ENCODE data around the gene HIRA. TPM values are rescaled to one million over a fixed set of nuclear protein-coding genes. Genes with fewer than 3 reads are reported as not detected.

Gene HIRA, protein sequence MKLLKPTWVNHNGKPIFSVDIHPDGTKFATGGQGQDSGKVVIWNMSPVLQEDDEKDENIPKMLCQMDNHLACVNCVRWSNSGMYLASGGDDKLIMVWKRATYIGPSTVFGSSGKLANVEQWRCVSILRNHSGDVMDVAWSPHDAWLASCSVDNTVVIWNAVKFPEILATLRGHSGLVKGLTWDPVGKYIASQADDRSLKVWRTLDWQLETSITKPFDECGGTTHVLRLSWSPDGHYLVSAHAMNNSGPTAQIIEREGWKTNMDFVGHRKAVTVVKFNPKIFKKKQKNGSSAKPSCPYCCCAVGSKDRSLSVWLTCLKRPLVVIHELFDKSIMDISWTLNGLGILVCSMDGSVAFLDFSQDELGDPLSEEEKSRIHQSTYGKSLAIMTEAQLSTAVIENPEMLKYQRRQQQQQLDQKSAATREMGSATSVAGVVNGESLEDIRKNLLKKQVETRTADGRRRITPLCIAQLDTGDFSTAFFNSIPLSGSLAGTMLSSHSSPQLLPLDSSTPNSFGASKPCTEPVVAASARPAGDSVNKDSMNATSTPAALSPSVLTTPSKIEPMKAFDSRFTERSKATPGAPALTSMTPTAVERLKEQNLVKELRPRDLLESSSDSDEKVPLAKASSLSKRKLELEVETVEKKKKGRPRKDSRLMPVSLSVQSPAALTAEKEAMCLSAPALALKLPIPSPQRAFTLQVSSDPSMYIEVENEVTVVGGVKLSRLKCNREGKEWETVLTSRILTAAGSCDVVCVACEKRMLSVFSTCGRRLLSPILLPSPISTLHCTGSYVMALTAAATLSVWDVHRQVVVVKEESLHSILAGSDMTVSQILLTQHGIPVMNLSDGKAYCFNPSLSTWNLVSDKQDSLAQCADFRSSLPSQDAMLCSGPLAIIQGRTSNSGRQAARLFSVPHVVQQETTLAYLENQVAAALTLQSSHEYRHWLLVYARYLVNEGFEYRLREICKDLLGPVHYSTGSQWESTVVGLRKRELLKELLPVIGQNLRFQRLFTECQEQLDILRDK
- polyA plus RNA-seq = 38.1 and 41.9 TPM in 2 replicates
- 34.3 and 34.6 TPM in 2 replicates for polyA minus RNA-seq

DNA sequence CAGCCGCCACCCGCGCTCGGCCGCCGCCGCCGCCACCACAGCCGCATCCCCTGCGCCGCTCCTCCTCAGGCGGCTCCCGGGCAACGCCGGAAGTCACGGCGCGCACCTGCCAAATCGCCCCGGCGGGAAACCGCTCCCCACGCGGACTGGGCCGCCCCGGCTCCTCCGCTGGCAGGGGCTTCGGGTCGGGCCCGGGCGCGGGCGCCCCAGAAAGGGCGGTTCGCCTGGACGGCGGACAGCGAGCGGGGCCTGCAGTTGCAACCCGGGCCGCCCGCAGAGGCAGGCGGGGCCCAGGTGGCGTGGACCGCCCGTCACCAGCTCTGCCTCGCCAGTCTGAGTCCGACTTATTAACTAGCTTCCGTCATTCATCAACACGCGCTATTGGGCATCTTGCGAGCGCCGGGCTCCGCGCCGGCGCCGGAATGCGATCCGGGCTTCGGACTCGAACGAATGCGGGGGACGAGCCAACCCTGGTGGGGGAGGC, at the start of gene HIRA:
Gene HIRA, minus strand, starts transcription at position 85 of the 484 bp plus-strand sequence. CDS start 257 bp downstream, outside the sequence.
- H3K9me3 ChIP-seq (ENCODE audit: low read length) = no peaks in the 10 kb centered on the region
- peaks cover 5% of the 10 kb centered on the region for H4K20me1 ChIP-seq (ENCODE audit: insufficient read depth)
- peak within 1 kb of the TSS; percentile 98 for H3K4me3 ChIP-seq (ENCODE audit: low read length)
- H3F3A ChIP-seq (ENCODE audit: insufficient read depth, low read length, poor library complexity, severe bottlenecking) = no peaks in the 10 kb centered on the region
- peak within 1 kb of the TSS; percentile 89 for H3K4me2 ChIP-seq (ENCODE audit: low read length)
- H2AFZ ChIP-seq (ENCODE audit: low read depth, low read length) = peak within 1 kb of the TSS; percentile 60
- no peak for TF ChIP-seq RAD21 (conservative IDR thresholded peaks at IDR 0.05)
- peak; percentile 9 for TF ChIP-seq SMC3 (conservative IDR thresholded peaks at IDR 0.05; ENCODE audit: poor library complexity)
- TF ChIP-seq, protein P1, sequence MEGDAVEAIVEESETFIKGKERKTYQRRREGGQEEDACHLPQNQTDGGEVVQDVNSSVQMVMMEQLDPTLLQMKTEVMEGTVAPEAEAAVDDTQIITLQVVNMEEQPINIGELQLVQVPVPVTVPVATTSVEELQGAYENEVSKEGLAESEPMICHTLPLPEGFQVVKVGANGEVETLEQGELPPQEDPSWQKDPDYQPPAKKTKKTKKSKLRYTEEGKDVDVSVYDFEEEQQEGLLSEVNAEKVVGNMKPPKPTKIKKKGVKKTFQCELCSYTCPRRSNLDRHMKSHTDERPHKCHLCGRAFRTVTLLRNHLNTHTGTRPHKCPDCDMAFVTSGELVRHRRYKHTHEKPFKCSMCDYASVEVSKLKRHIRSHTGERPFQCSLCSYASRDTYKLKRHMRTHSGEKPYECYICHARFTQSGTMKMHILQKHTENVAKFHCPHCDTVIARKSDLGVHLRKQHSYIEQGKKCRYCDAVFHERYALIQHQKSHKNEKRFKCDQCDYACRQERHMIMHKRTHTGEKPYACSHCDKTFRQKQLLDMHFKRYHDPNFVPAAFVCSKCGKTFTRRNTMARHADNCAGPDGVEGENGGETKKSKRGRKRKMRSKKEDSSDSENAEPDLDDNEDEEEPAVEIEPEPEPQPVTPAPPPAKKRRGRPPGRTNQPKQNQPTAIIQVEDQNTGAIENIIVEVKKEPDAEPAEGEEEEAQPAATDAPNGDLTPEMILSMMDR (IDR thresholded peaks at IDR 0.05; ENCODE audit: poor library complexity, severe bottlenecking) = no peak
- TF ChIP-seq TAF1 (IDR thresholded peaks at IDR 0.05; ENCODE audit: low read depth) = peak; percentile 53
- TF ChIP-seq POLR2AphosphoS5 (IDR thresholded peaks at IDR 0.05) = no peak
- peak; percentile 41 for TF ChIP-seq EP300 (conservative IDR thresholded peaks at IDR 0.05; ENCODE audit: poor library complexity, severe bottlenecking)
- H3K36me3 ChIP-seq (ENCODE audit: insufficient read depth, low read length) = peaks cover 9% of the 10 kb centered on the region
- H3K9me2 ChIP-seq (ENCODE audit: insufficient read depth, low read length) = no peaks in the 10 kb centered on the region
- peak within 1 kb of the TSS; percentile 93 for H3K9ac ChIP-seq (ENCODE audit: low read length)
- H3K79me2 ChIP-seq (replicated peaks; ENCODE audit: insufficient read depth, low read length) = peaks cover 46% of the 10 kb centered on the region
- H3K27ac ChIP-seq (ENCODE audit: low read length) = peak within 1 kb of the TSS; percentile 92
- H3K27me3 ChIP-seq (ENCODE audit: insufficient read depth, low read depth, low read length) = no peaks in the 10 kb centered on the region

DNA sequence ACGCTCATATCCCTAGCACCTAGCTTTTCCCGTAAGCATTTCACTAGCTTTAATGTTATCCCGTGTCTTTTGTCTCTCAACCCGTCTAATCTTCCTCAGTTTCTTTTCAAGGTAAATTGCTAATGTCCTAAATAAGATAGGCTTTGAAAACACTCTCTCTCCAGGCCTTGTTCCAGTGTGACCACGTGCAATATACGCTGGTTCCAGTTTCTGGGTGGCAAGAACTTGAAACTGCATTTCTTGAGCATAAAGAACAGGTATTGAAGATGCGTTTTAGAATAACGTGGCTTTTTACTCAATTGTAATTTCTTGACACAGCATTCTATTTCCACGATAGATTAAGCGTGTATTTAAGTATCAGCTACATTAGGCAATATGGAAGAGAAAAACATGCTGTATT, 49.3 kb upstream of the HIRA start:
- no peaks in the 10 kb centered on the region for H3F3A ChIP-seq (ENCODE audit: insufficient read depth, low read length, poor library complexity, severe bottlenecking)
- no peak overlapping the region for H3K27ac ChIP-seq (ENCODE audit: low read length)
- H3K9me2 ChIP-seq (ENCODE audit: insufficient read depth, low read length) = no peaks in the 10 kb centered on the region
- no peaks in the 10 kb centered on the region for H3K36me3 ChIP-seq (ENCODE audit: insufficient read depth, low read length)
- H2AFZ ChIP-seq (ENCODE audit: low read depth, low read length) = no peak overlapping the region
- TF ChIP-seq MXI1 (conservative IDR thresholded peaks at IDR 0.05; ENCODE audit: poor library complexity, severe bottlenecking) = no peak
- TF ChIP-seq, protein P2, sequence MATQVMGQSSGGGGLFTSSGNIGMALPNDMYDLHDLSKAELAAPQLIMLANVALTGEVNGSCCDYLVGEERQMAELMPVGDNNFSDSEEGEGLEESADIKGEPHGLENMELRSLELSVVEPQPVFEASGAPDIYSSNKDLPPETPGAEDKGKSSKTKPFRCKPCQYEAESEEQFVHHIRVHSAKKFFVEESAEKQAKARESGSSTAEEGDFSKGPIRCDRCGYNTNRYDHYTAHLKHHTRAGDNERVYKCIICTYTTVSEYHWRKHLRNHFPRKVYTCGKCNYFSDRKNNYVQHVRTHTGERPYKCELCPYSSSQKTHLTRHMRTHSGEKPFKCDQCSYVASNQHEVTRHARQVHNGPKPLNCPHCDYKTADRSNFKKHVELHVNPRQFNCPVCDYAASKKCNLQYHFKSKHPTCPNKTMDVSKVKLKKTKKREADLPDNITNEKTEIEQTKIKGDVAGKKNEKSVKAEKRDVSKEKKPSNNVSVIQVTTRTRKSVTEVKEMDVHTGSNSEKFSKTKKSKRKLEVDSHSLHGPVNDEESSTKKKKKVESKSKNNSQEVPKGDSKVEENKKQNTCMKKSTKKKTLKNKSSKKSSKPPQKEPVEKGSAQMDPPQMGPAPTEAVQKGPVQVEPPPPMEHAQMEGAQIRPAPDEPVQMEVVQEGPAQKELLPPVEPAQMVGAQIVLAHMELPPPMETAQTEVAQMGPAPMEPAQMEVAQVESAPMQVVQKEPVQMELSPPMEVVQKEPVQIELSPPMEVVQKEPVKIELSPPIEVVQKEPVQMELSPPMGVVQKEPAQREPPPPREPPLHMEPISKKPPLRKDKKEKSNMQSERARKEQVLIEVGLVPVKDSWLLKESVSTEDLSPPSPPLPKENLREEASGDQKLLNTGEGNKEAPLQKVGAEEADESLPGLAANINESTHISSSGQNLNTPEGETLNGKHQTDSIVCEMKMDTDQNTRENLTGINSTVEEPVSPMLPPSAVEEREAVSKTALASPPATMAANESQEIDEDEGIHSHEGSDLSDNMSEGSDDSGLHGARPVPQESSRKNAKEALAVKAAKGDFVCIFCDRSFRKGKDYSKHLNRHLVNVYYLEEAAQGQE (IDR thresholded peaks at IDR 0.05; ENCODE audit: borderline replicate concordance) = no peak
- no peak for TF ChIP-seq SMC3 (conservative IDR thresholded peaks at IDR 0.05; ENCODE audit: poor library complexity)
- no peak for TF ChIP-seq EP300 (conservative IDR thresholded peaks at IDR 0.05; ENCODE audit: poor library complexity, severe bottlenecking)
- no peak for TF ChIP-seq EZH2 (IDR thresholded peaks at IDR 0.05; ENCODE audit: borderline replicate concordance, insufficient read depth, low read length, poor library complexity, severe bottlenecking)
- TF ChIP-seq RAD21 (conservative IDR thresholded peaks at IDR 0.05) = no peak
- TF ChIP-seq, protein P1 (IDR thresholded peaks at IDR 0.05; ENCODE audit: poor library complexity, severe bottlenecking) = no peak
- TF ChIP-seq TAF1 (IDR thresholded peaks at IDR 0.05; ENCODE audit: low read depth) = no peak
- TF ChIP-seq POLR2AphosphoS5 (IDR thresholded peaks at IDR 0.05) = no peak
- no peak overlapping the region for H3K4me3 ChIP-seq (ENCODE audit: low read length)
- no peak overlapping the region for H3K9ac ChIP-seq (ENCODE audit: low read length)
- no peaks in the 10 kb centered on the region for H3K27me3 ChIP-seq (ENCODE audit: insufficient read depth, low read depth, low read length)
- H3K4me2 ChIP-seq (ENCODE audit: low read length) = no peak overlapping the region
- peaks cover 19% of the 10 kb centered on the region for H3K79me2 ChIP-seq (replicated peaks; ENCODE audit: insufficient read depth, low read length)
- no peaks in the 10 kb centered on the region for H3K9me3 ChIP-seq (ENCODE audit: low read length)
- H4K20me1 ChIP-seq (ENCODE audit: insufficient read depth) = no peaks in the 10 kb centered on the region

Data from neural cell (in vitro differentiated cells).